SK-N-MC (cell line): Measurements from ENCODE around the gene MLC1.

Experiments
- DNase-seq: peaks from one replicate; pipeline ENCODE4 v3.0.0-alpha.2; 2011; ENCODE audit warnings: low read depth, low spot score
- H3K27ac ChIP-seq: fragments of 200-600 bp; sonication (generic); 2 replicates; pipeline ENCODE4 v1.5.1; 2016; ENCODE audit warnings: mixed run types
- H3K36me3 ChIP-seq: fragments of 200-600 bp; sonication (generic); 2 replicates; pipeline ENCODE4 v1.6.1; 2017; ENCODE audit warnings: antibody characterized with exemption, low read length, mixed read lengths; ENCODE audit not compliant: insufficient read depth
- H3K4me3 ChIP-seq: fragments of 200-600 bp; sonication (generic); 2 replicates; pipeline ENCODE4 v1.5.1; 2016
- H3K9ac ChIP-seq: fragments of 200-600 bp; sonication (generic); 2 replicates; pipeline ENCODE4 v1.8.0; 2017; ENCODE audit warnings: mixed run types, mixed read lengths; ENCODE audit not compliant: insufficient read length
- H3K9me3 ChIP-seq: fragments of 200-600 bp; sonication (generic); 2 replicates; pipeline ENCODE4 v1.6.1; 2017; ENCODE audit warnings: low read depth, mild to moderate bottlenecking, antibody characterized with exemption, low read length, moderate library complexity, mixed read lengths
- EZH2 ChIP-seq: fragments of 200-600 bp; sonication (generic); IDR thresholded peaks from one replicate; pipeline ENCODE4 v1.6.1; 2017; ENCODE audit warnings: antibody characterized with exemption
- FOXP2 ChIP-seq: optimal IDR thresholded peaks from 2 replicates; pipeline ENCODE3; 2011; ENCODE audit warnings: mild to moderate bottlenecking, moderate library complexity; ENCODE audit not compliant: insufficient read depth; ENCODE audit errors: extremely low read length, control extremely low read depth
- POLR2AphosphoS5 ChIP-seq: IDR thresholded peaks from 2 replicates; pipeline ENCODE4 v1.6.1; 2012; ENCODE audit warnings: mild to moderate bottlenecking, low read depth, low read length, borderline replicate concordance

The MLC1 gene

DNA sequence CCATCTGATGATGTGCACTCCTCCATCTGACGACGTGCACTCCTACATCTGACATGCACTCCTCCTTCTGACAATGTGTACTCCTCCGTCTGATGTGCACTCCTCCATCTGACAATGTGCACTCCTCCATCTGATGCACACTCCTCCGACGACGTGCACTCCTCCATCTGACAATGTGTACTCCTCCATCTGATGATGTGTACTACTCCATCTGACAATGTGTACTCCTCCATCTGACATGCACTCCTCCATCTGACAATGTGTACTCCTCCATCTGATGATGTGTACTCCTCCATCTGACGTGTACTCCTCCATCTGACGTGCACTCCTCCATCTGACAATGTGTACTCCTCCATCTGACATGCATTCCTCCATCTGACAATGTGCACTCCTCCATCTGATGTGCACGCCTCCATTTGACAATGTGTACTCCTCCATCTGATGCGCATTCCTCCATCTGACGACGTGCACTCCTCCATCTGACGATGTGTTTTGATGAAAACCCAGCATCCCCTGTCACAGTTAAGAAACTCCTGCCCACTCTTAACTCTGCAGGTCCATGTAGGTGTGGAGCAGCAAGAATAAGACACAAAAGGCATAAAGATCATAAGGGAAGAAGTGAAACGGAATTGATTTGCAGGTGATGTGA lies 62.9 kb downstream of the MLC1 start:
- Histone ChIP-seq H3K36me3 (no peaks in the 10 kb centered on the region), H3K4me3 (no peak overlapping the region), H3K27ac (no peak overlapping the region), H3K9ac (no peak overlapping the region), H3K9me3 (no peaks in the 10 kb centered on the region)
- DNase-seq = no peak
- TF ChIP-seq POLR2AphosphoS5 = no peak
- no peak for TF ChIP-seq EZH2
- no peak for TF ChIP-seq FOXP2

GRCh38 chr22:50020606-50021005 lies 64.6 kb downstream of the MLC1 start:
- DNase-seq = no peak
- Histone ChIP-seq H3K9ac (no peak overlapping the region), H3K27ac (no peak overlapping the region), H3K36me3 (no peaks in the 10 kb centered on the region), H3K9me3 (no peaks in the 10 kb centered on the region), H3K4me3 (no peak overlapping the region)
- TF ChIP-seq POLR2AphosphoS5 (no peak), EZH2 (no peak), FOXP2 (no peak)

GRCh38 chr22:50019316-50019715 lies 65.9 kb downstream of the MLC1 start:
- H3K27ac ChIP-seq = no peak overlapping the region
- no peaks in the 10 kb centered on the region for H3K9me3 ChIP-seq
- H3K9ac ChIP-seq = no peak overlapping the region
- no peak overlapping the region for H3K4me3 ChIP-seq
- H3K36me3 ChIP-seq = no peaks in the 10 kb centered on the region
- TF ChIP-seq EZH2 (no peak), POLR2AphosphoS5 (no peak), FOXP2 (no peak)
- DNase-seq = no peak

GRCh38 chr22:50018608-50019285 lies 66.5 kb downstream of the MLC1 start:
- TF ChIP-seq FOXP2 (no peak), EZH2 (no peak), POLR2AphosphoS5 (no peak)
- peak overlapping the region; percentile 35; the same call in 1 of the 2 replicates for H3K27ac ChIP-seq

DNA sequence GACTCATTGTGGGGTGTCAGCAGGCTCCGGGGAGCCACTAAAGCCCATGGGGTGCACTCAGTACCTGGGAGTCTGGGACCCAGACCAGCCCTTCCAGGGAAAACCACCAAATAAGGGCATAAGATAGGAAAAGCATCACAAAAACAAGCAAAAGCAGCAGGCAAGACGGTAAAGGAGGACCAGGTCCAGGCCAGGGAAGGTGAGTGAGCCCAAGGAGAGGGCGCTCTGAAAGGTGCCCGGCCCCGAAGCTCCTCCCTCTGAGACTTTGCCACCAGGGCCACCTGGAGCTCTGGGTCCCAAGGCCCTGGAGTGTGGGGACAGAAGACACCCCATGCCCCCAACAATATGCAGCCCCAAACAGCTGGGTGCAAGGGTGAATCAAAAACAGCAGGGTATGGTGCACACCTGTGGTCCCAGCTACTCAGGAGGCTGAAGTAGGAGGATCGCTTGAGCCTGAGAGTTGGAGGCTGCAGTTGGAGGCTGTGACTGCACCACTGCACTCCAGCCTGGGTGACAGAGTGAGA lies 67.5 kb downstream of the MLC1 start:
- TF ChIP-seq POLR2AphosphoS5 (no peak), EZH2 (no peak), FOXP2 (no peak)
- Histone ChIP-seq H3K36me3 (no peaks in the 10 kb centered on the region), H3K4me3 (no peak overlapping the region), H3K9ac (no peak overlapping the region), H3K27ac (no peak overlapping the region), H3K9me3 (no peaks in the 10 kb centered on the region)
- no peak for DNase-seq

More at GRCh38 chr22:50018608-50019285, 66.5 kb downstream of the MLC1 start:
- DNase-seq = no peak
- Histone ChIP-seq H3K36me3 (no peaks in the 10 kb centered on the region), H3K4me3 (no peak overlapping the region), H3K9ac (no peak overlapping the region), H3K9me3 (no peaks in the 10 kb centered on the region)

DNA sequence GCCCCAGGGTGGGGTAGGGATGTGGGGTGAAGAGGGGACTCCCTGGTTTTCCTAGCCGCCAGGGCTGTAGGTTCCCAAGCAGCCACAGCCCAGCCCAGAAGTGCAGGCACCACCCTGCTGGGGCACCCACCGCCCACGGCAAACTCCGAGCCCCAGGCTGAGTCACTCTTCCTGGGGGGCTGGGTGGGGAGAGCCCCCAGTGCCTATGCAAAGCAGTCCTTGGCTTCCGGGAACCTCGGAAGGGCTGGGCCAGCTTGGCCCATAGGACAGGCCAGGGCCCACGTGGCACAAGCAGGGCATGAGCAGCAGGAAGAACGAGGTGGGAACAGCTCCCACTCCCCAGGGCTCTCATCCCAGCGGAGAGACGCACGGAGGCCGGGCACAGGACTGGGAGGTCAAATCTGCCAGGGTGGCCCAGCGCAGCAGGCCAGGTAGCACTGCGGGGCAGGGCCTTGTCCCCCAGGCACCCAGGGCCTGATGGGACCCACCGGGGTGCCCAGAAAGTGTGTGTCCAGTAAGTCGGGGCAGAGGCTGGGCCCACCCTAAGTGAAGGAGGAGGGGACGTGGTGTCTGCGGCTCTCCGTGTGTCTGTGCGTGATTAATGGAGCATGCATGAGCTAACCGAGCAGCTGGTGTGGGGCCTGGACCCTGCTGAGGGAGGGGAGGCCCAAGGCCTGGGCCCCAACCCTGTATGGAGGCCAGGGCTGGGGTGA lies 68.1 kb downstream of the MLC1 start:
- no peak overlapping the region for H3K27ac ChIP-seq
- TF ChIP-seq FOXP2 = no peak
- TF ChIP-seq EZH2 = no peak
- TF ChIP-seq POLR2AphosphoS5 = no peak
- H3K36me3 ChIP-seq = no peaks in the 10 kb centered on the region
- no peak overlapping the region for H3K4me3 ChIP-seq
- H3K9me3 ChIP-seq = no peaks in the 10 kb centered on the region
- H3K9ac ChIP-seq = no peak overlapping the region
- DNase-seq = no peak

- Histone ChIP-seq H3K9me3 (no peaks in the 10 kb centered on the region), H3K9ac (no peak overlapping the region), H3K27ac (no peak overlapping the region), H3K4me3 (no peak overlapping the region), H3K36me3 (no peaks in the 10 kb centered on the region)
- DNase-seq = no peak
- TF ChIP-seq POLR2AphosphoS5 (no peak), EZH2 (no peak), FOXP2 (no peak)
Observed at GRCh38 chr22:50016308-50016987, 68.8 kb downstream of the MLC1 start.
